GM23338 (cell line): ENCODE data around the gene GPRC5D. TPM values are rescaled to one million over a fixed set of nuclear protein-coding genes. Genes with fewer than 3 reads are reported as not detected.

ENCODE experiments used
- ATAC-seq: fragments of 200-7000 bp; cut with Tn5 transposase; 3 replicates; pipeline ENCODE4 v1.9.1; 2020
- DNase-seq: peaks from one replicate; pipeline ENCODE4 v3.0.0-alpha.2; 2015; ENCODE audit warnings: low spot score
- H2AFZ ChIP-seq: fragments of 200-600 bp; sonication (generic); 2 replicates; pipeline ENCODE4 v1.8.0; 2016; ENCODE audit warnings: antibody characterized with exemption, mild to moderate bottlenecking, moderate library complexity
- H3F3A ChIP-seq: fragments of 200-600 bp; sonication (generic); replicated peaks from 2 replicates; pipeline ENCODE4 v1.8.0; 2017; ENCODE audit warnings: antibody characterized with exemption, mixed run types, low read depth
- H3K27ac ChIP-seq: fragments of 200-600 bp; sonication (generic); 2 replicates; pipeline ENCODE4 v1.6.1; 2016; ENCODE audit warnings: low read depth
- H3K27me3 ChIP-seq: fragments of 200-600 bp; sonication (generic); 2 replicates; pipeline ENCODE4 v1.8.0; 2016; ENCODE audit warnings: mild to moderate bottlenecking, mixed run types, moderate library complexity; ENCODE audit not compliant: insufficient read depth
- H3K36me3 ChIP-seq: fragments of 200-600 bp; sonication (generic); 2 replicates; pipeline ENCODE4 v1.8.0; 2016; ENCODE audit warnings: mild to moderate bottlenecking; ENCODE audit not compliant: insufficient read depth
- H3K4me1 ChIP-seq: fragments of 200-600 bp; sonication (generic); 2 replicates; pipeline ENCODE4 v1.8.0; 2016; ENCODE audit warnings: mild to moderate bottlenecking, moderate library complexity; ENCODE audit not compliant: insufficient read depth
- H3K4me2 ChIP-seq: fragments of 200-600 bp; sonication (generic); 2 replicates; pipeline ENCODE4 v1.7.1; 2017; ENCODE audit warnings: mixed run types
- H3K4me3 ChIP-seq: fragments of 200-600 bp; sonication (generic); 2 replicates; pipeline ENCODE4 v1.6.1; 2016; ENCODE audit warnings: mixed run types
- H3K79me2 ChIP-seq: fragments of 200-600 bp; sonication (generic); replicated peaks from 2 replicates; pipeline ENCODE4 v1.8.0; 2017; ENCODE audit warnings: mild to moderate bottlenecking; ENCODE audit not compliant: insufficient read depth
- H3K9me2 ChIP-seq: fragments of 200-600 bp; sonication (generic); 2 replicates; pipeline ENCODE4 v1.8.0; 2017; ENCODE audit not compliant: insufficient read depth
- H4K20me1 ChIP-seq: fragments of 200-600 bp; sonication (generic); replicated peaks from 2 replicates; pipeline ENCODE4 v1.8.0; 2017; ENCODE audit warnings: mild to moderate bottlenecking; ENCODE audit not compliant: insufficient read depth
- H3K27ac Mint-ChIP-seq: 2 replicates; pipeline ENCODE4 v1.8.0; 2020; ENCODE audit warnings: inconsistent platforms, mild to moderate bottlenecking, moderate library complexity, mixed read lengths
- H3K27me3 Mint-ChIP-seq: 3 replicates; pipeline ENCODE4 v1.8.0; 2022; ENCODE audit warnings: low read depth, mild to moderate bottlenecking, moderate library complexity, mixed read lengths, inconsistent platforms; ENCODE audit not compliant: insufficient read depth, poor library complexity
- H3K36me3 Mint-ChIP-seq: 3 replicates; pipeline ENCODE4 v1.8.0; 2021; ENCODE audit warnings: low read depth, mild to moderate bottlenecking, inconsistent platforms, moderate library complexity, mixed read lengths
- H3K4me1 Mint-ChIP-seq: 3 replicates; pipeline ENCODE4 v1.8.0; 2020; ENCODE audit warnings: mild to moderate bottlenecking, inconsistent platforms, mixed read lengths
- H3K4me3 Mint-ChIP-seq: 3 replicates; pipeline ENCODE4 v1.8.0; 2021; ENCODE audit warnings: moderate library complexity, mild to moderate bottlenecking, inconsistent platforms, mixed read lengths
- H3K9me3 Mint-ChIP-seq: 3 replicates; pipeline ENCODE4 v1.8.0; 2020; ENCODE audit warnings: moderate library complexity, mild to moderate bottlenecking, inconsistent platforms, mixed read lengths
- CREB1 ChIP-seq: fragments of 250-450 bp; sonication (Bioruptor Pico); IDR thresholded peaks from 2 replicates; pipeline ENCODE4 v1.5.0; 2020; ENCODE audit warnings: low read depth, mild to moderate bottlenecking, moderate library complexity
- EZH2 ChIP-seq: fragments of 200-600 bp; sonication (generic); IDR thresholded peaks from one replicate; pipeline ENCODE4 v1.8.0; 2017; ENCODE audit warnings: antibody characterized with exemption, mild to moderate bottlenecking, low read depth; ENCODE audit not compliant: unreplicated experiment
- EZH2phosphoT487 ChIP-seq: fragments of 200-600 bp; sonication (generic); IDR thresholded peaks from one replicate; pipeline ENCODE4 v1.8.1; 2018; ENCODE audit warnings: antibody characterized with exemption; ENCODE audit not compliant: unreplicated experiment
- JUNB ChIP-seq: IDR thresholded peaks from one replicate; pipeline ENCODE4 v1.6.1; 2016; ENCODE audit warnings: antibody characterized with exemption; ENCODE audit not compliant: unreplicated experiment
- NANOG ChIP-seq: IDR thresholded peaks from 2 replicates; pipeline ENCODE4 v1.6.1; 2016; ENCODE audit warnings: antibody characterized with exemption, borderline replicate concordance
- POLR2AphosphoS5 ChIP-seq: IDR thresholded peaks from 2 replicates; pipeline ENCODE4 v1.6.1; 2016; ENCODE audit warnings: antibody characterized with exemption, low read depth
- STAT1 ChIP-seq: IDR thresholded peaks from one replicate; pipeline ENCODE4 v1.6.1; 2016; ENCODE audit warnings: antibody characterized with exemption; ENCODE audit not compliant: unreplicated experiment
- ZNF114 ChIP-seq: fragments of 250-450 bp; sonication (Bioruptor Pico); IDR thresholded peaks from 2 replicates; pipeline ENCODE4 v1.5.0; 2020; ENCODE audit warnings: mild to moderate bottlenecking, moderate library complexity
- ZNF331 ChIP-seq: fragments of 250-450 bp; sonication (Bioruptor Pico); IDR thresholded peaks from 2 replicates; pipeline ENCODE4 v1.5.0; 2020; ENCODE audit warnings: low read depth, mild to moderate bottlenecking, moderate library complexity
- polyA plus RNA-seq: library from polyadenylated mRNA; unstranded; fragments of >200 nt; fragmentation: Nextera tagmentation; extraction: Ambion mirVana; gene quantifications from 2 replicates; pipeline ENCODE4 v1.2.1, GENCODE V29; 2016
- total RNA-seq: library from RNA; depleted of rRNA; stranded (reverse); fragments of >200 nt; shearing (Covaris generic); gene quantifications from 2 replicates; pipeline ENCODE4 v1.2.3, GENCODE V29; 2014
- TF ChIP-seq, protein P1 (sequence below): IDR thresholded peaks from 2 replicates; pipeline ENCODE4 v1.6.1; 2016; ENCODE audit warnings: antibody characterized with exemption
- TF ChIP-seq, protein P2 (sequence below): IDR thresholded peaks from one replicate; pipeline ENCODE4 v1.6.1; 2018; ENCODE audit warnings: antibody characterized with exemption; ENCODE audit not compliant: unreplicated experiment
- TF ChIP-seq, protein P3 (sequence below), 2 experiments: fragments of 200-600 bp in 1 of 2; sonication (generic) in 1 of 2; conservative IDR thresholded peaks; 2 replicates each; pipeline versions ENCODE4 v1.5.1 to v1.6.1; 2016 to 2017; ENCODE audit warnings: antibody characterized with exemption in 2 of 2, low read depth in 2 of 2, mild to moderate bottlenecking in 2 of 2, moderate library complexity in 1 of 2

Gene GPRC5D
- total and polyA plus RNA-seq, 2 experiments from 2014 or later = not detected

DNA sequence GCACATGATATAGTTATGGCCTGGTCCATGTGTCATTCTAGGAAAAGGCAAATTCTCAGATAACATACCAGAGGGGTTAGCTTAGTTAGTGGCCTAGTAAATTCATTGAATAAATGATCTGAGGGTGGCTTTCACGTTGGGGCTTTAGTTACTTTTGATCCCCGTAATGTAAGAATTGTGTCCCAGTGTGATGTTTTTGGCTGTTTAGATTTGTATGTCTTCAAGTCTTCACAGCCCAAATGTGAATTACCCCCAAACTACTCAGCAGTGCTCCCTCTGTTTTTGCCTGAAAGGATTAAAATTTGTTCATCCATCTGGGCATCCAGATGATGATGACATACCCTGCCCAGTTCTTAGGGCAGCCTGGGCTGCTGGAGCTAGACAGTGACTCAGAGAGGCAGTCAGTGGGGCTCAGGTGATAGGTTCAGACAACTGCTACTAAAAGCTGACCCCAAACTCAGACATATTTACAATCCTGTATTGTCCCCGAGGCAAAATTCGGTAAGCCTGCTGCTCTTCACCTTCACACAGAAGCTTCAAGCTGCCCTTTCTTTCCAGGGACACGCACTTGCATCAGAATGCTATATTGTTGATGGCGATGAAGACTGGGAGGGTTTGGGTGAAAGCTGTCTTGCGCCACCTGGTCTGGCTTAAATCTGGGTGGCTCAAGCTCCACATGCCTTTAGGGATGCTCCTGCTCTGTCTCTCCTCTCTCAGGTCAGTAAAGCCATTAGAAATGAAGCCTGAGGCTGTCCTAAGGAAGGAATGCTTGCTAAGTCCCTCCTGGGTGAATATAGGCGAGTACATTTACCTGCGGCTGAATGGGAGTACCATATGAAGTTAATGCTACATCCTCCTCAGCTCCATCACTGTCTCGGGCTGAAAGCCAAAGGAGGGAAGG lies 10.3 kb downstream of the GPRC5D start:
- peak overlapping the region; percentile 72; the same call in 1 of the 2 replicates for H2AFZ ChIP-seq
- H3K4me3 ChIP-seq = no peak overlapping the region
- DNase-seq = no peak
- peaks cover 3% of the 10 kb centered on the region; the same call in 1 of the 3 replicates for H3K4me1 Mint-ChIP-seq
- H3F3A ChIP-seq = no peaks in the 10 kb centered on the region
- H3K4me2 ChIP-seq = no peak overlapping the region
- no peaks in the 10 kb centered on the region for H4K20me1 ChIP-seq
- H3K27ac Mint-ChIP-seq = no peak overlapping the region
- no peaks in the 10 kb centered on the region for H3K4me1 ChIP-seq
- H3K27me3 Mint-ChIP-seq = peaks cover 4% of the 10 kb centered on the region
- no peak overlapping the region for H3K27ac ChIP-seq
- H3K36me3 Mint-ChIP-seq = no peaks in the 10 kb centered on the region
- no peaks in the 10 kb centered on the region; the same call in 2 of the 3 replicates for H3K9me3 Mint-ChIP-seq
- H3K79me2 ChIP-seq = no peaks in the 10 kb centered on the region
- no peaks in the 10 kb centered on the region for H3K36me3 ChIP-seq
- TF ChIP-seq STAT1 = no peak
- no peak for TF ChIP-seq EZH2
- TF ChIP-seq, protein P1, sequence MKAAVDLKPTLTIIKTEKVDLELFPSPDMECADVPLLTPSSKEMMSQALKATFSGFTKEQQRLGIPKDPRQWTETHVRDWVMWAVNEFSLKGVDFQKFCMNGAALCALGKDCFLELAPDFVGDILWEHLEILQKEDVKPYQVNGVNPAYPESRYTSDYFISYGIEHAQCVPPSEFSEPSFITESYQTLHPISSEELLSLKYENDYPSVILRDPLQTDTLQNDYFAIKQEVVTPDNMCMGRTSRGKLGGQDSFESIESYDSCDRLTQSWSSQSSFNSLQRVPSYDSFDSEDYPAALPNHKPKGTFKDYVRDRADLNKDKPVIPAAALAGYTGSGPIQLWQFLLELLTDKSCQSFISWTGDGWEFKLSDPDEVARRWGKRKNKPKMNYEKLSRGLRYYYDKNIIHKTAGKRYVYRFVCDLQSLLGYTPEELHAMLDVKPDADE = no peak
- no peak for TF ChIP-seq CREB1
- TF ChIP-seq, protein P2, sequence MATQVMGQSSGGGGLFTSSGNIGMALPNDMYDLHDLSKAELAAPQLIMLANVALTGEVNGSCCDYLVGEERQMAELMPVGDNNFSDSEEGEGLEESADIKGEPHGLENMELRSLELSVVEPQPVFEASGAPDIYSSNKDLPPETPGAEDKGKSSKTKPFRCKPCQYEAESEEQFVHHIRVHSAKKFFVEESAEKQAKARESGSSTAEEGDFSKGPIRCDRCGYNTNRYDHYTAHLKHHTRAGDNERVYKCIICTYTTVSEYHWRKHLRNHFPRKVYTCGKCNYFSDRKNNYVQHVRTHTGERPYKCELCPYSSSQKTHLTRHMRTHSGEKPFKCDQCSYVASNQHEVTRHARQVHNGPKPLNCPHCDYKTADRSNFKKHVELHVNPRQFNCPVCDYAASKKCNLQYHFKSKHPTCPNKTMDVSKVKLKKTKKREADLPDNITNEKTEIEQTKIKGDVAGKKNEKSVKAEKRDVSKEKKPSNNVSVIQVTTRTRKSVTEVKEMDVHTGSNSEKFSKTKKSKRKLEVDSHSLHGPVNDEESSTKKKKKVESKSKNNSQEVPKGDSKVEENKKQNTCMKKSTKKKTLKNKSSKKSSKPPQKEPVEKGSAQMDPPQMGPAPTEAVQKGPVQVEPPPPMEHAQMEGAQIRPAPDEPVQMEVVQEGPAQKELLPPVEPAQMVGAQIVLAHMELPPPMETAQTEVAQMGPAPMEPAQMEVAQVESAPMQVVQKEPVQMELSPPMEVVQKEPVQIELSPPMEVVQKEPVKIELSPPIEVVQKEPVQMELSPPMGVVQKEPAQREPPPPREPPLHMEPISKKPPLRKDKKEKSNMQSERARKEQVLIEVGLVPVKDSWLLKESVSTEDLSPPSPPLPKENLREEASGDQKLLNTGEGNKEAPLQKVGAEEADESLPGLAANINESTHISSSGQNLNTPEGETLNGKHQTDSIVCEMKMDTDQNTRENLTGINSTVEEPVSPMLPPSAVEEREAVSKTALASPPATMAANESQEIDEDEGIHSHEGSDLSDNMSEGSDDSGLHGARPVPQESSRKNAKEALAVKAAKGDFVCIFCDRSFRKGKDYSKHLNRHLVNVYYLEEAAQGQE = no peak
- TF ChIP-seq, protein P3, sequence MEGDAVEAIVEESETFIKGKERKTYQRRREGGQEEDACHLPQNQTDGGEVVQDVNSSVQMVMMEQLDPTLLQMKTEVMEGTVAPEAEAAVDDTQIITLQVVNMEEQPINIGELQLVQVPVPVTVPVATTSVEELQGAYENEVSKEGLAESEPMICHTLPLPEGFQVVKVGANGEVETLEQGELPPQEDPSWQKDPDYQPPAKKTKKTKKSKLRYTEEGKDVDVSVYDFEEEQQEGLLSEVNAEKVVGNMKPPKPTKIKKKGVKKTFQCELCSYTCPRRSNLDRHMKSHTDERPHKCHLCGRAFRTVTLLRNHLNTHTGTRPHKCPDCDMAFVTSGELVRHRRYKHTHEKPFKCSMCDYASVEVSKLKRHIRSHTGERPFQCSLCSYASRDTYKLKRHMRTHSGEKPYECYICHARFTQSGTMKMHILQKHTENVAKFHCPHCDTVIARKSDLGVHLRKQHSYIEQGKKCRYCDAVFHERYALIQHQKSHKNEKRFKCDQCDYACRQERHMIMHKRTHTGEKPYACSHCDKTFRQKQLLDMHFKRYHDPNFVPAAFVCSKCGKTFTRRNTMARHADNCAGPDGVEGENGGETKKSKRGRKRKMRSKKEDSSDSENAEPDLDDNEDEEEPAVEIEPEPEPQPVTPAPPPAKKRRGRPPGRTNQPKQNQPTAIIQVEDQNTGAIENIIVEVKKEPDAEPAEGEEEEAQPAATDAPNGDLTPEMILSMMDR (conservative IDR thresholded peaks at IDR 0.05; ENCODE audit: low read depth in 2 of 2) = no peak
- no peak for TF ChIP-seq ZNF331 (CRISPR knock-in tag)
- no peak for TF ChIP-seq JUNB
- TF ChIP-seq ZNF114 (CRISPR knock-in tag) = no peak
- TF ChIP-seq EZH2phosphoT487 = no peak
- no peak for TF ChIP-seq NANOG
- no peak for TF ChIP-seq POLR2AphosphoS5
- no peak for ATAC-seq
- no peaks in the 10 kb centered on the region for H3K9me2 ChIP-seq
- no peaks in the 10 kb centered on the region for H3K27me3 ChIP-seq
- H3K4me3 Mint-ChIP-seq = no peak overlapping the region
